ENCODE data around the gene OR10H2. TPM values are rescaled to one million over a fixed set of nuclear protein-coding genes. Genes with fewer than 3 reads are reported as not detected.
"Not testable (repeated sequence)": the region's sequence is repeated elsewhere in the genome, so short reads cannot be mapped to it uniquely, and the experiment has no call there.

Gene OR10H2
- polyA plus RNA-seq (ENCODE audit: insufficient read length): not detected
- long read RNA-seq, donor 1: 0 reads
- long read RNA-seq, donor 2: 0 reads
- long read RNA-seq, donor 3: 0 reads
- long read RNA-seq, donor 4: 0 reads
- long read RNA-seq, donor 5: 0 reads
- long read RNA-seq, donor 6: 0 reads
- long read RNA-seq, donor 7: 0 reads
- long read RNA-seq, donor 8: 0 reads

- no peak for DNase-seq
These were observed at the start of gene OR10H2 for GRCh38 chr19:15727724-15728123. Gene OR10H2 (plus strand): TSS chr19:15728024. CDS start chr19:15728044, 20 bp downstream.

DNA sequence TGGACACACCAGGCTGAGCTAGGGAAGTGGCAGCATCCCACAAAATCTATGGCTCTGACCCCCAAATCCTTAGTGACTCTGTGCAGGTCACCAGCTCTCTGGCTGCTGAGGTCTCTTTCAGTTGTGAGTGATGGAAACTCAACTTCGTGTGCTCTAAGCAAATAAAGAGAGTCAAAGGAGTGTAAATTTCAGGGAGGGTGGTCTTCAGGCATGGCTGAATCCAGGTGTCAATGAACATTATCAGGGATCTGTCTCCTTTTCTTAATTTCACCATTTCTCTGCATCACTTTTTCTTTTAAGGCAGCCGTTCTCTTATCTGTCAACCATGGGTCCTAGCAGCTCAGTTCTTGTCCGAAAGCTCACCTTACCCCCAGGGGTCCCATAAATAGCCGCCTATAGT is 48.7 kb upstream of the OR10H2 start:
- DNase-seq: no peak

- not testable (repeated sequence) for DNase-seq
These were observed 48.0 kb upstream of the OR10H2 start for GRCh38 chr19:15679865-15680264.

DNA sequence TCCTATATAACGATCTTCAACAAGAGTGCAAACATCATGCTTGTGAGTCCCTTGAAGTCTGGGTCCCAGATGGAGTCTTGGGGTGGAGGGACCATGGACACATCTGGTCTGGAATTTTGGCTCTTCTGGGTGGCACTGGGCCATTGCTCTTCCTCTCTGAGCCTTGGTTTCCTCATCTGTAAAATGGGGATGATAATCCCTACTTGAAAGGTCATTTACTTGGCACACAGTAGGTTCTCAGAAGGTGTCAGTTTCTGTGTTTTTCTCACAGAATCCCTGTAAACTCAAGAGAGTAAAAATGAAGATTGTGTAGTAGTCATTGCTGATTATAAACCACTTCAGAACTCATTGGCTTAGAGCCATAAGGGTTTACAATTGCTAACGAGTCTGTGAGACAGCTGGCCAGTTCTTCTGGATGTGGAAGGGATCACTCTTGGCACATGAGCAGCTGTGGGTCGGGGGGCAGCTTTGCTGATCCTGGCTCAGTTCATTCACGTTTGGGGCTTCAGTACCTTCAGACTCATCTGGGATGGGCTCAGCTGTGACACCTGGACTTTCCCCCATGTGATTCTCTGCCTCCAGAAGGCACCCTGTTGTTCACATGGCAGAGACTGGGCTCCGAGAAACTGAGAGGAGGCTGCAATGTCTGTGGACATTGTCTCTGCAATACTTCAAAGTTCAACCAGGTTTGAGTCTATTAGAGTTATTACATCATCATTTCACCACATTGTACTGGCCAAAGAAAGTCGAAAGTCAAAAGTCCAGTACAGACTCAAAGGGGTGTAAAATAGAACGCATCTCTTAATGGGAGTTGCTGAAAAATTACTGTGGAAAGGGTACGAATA is 47.1 kb upstream of the OR10H2 start:
- no peak for DNase-seq

DNA sequence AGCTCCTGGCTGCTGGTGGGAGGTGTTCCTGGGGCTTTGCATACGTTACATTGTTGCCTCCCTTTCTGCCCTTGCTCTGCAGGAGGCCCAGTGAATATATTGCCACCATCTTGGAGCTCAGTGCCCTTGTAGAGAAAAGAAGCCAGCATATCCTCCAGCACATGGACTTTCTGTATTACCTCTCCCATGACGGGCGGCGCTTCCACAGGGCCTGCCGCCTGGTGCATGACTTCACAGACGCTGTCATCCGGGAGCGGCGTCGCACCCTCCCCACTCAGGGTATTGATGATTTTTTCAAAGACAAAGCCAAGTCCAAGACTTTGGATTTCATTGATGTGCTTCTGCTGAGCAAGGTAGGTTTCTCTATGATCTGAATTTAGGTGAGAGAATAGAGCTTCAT is 44.4 kb upstream of the OR10H2 start:
- no peak for DNase-seq

DNA sequence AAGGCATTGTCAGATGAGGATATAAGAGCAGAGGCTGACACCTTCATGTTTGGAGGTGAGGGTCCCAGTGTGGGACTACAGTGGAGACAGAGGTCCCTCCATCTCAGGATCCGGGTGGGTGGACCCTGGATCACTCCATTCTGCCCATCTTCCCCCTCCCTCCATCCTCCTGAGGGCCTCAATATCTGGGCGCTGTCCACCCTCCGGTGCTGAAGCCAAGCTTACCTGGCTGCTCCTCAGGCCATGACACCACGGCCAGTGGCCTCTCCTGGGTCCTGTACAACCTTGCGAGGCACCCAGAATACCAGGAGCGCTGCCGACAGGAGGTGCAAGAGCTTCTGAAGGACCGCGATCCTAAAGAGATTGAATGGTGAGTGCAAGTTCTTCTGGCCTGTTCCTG is 43.0 kb upstream of the OR10H2 start:
- no peak for DNase-seq

DNA sequence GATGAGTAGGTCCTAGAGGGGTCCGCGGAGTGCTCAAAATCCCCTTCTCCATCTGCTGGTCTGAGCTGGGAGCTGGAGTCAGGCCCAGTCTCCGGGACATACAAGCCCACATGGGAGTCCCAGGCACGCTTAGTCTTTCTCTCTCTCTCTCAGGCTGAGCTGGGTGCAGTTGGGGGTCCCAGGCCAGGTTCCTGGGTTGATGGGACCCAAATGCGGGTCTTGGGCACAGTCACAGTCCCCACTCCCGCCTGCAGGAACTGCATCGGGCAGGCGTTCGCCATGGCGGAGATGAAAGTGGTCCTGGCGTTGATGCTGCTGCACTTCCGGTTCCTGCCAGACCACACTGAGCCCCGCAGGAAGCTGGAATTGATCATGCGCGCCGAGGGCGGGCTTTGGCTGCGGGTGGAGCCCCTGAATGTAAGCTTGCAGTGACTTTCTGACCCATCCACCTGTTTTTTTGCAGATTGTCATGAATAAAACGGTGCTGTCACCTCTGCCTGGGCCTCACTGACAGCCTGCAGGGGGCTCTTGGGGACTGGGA is 31.1 kb upstream of the OR10H2 start:
- no peak for DNase-seq

- no peak for DNase-seq
These were observed 25.9 kb upstream of the OR10H2 start for GRCh38 chr19:15701757-15702533.

DNA sequence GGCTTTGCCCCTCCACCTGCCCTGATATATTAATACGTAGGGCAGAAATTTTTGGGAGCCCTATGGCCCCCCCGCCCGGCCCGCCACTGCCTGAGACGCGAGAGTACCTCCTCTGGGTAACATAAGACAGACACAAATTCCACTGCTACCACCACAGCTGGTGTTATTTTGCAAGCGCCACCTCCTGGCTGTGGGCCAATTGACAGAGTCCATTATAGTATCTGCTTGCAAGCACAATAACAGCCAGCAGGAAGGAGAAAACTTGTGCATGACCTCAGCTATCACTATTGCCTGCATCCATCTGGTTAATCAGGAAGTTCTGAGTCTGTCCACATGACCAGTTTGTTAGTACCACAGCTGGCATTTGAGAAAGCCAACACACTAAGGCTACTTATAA is 25.3 kb upstream of the OR10H2 start:
- peak; percentile 25 for DNase-seq

DNA sequence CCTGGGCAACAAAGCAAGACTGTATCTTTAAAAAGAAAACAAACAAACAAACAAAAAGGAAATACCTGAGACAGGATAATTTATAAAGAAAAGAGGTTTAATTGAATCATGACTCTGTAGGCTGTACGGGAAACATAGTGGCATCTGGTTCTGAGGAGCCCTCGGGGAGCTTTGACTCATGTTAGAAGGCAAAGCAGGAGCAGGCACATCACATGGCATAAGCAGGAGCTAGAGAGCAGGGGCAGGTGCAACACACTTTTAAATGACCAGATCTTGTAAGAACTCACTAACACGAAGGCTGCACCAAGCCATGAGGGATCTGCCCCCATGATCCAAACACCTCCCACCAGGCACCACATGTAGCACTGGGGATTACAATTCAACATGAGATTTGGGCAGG is 13.2 kb upstream of the OR10H2 start:
- DNase-seq: no peak

DNA sequence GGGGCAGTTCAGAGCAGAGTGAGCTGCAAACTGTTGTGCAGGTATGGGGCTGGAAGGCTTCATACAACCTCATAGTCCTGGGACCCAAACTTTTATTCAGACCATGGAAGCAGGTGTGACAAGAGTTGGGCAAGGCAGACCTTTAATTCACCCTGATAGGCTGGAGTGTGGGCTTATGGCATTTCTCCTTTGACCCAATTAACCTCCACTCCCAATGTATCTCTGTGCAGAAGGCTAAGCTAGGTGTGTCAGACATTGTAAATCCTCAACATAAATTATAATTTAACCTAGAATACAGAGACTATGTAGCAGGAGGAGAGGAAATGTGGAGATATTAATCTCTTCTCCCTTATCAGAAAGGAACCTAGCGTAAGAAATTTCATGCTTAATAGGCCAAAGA is 12.2 kb upstream of the OR10H2 start:
- no peak for DNase-seq

DNA sequence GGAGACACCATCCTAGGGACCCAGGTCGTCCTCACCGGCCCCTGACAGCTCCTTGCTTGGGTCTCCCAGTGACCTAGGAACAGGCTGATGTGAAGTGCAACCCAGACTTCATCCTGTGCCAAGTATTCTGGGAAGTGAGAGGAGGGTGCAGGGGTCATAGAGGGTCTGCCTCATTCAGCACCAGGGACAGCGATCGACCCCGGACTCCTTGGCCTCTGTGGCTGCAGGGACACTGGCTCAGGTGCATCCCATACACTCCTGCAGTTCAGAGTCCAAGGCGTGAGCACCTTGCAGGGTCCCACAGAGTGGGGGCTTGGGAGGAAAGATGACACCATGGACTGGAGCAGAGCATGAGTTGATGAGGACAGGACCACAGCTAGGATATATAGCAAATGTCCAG is 10.0 kb upstream of the OR10H2 start:
- no peak for DNase-seq

- DNase-seq: no peak
These were observed 6.6 kb upstream of the OR10H2 start for GRCh38 chr19:15721268-15721667.

- DNase-seq: no peak
These were observed 4.9 kb upstream of the OR10H2 start for GRCh38 chr19:15722956-15723355.

DNA sequence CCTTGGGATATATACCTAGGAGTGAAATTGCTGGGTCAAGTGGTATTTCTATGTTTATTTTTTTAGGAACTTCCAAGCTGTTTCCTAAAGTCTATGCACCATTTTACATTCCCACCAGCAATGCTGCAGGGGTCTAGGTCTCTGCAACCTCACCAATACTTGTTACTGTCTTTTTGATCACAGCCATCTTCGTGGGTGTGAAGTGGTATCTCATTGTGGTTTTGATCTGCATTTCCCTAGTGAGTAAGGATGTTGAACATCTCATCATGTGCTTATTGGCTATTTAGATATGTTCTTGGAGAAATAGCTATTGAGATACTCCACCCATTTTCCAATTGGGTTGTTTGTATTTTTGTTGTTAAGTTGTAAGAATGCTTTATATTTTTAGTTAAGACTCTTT is 2.7 kb downstream of the OR10H2 start:
- DNase-seq: no peak

GRCh38 chr19:15732388-15732787 is 4.6 kb downstream of the OR10H2 start:
- no peak for DNase-seq

DNA sequence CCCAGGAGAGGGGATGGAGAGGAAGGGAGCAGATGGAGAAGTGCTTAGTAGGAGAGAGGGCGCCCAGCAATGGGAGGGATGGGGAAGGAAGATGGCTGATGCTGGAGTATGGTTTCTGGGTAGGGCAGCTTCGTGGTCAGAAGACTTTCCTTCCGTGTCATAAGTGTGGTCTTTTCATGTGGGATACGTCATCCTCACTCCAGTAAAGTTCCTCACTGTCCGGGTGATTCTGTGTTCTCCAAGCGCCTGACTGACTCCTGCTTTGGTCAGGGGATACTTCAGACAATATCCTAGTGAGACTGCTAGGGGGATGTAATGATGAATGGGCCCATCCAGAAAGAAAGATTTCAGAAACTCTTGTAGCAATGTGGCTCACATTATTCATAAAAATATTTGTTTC is 6.1 kb downstream of the OR10H2 start:
- DNase-seq: no peak

- no peak for DNase-seq
These were observed 9.9 kb downstream of the OR10H2 start, which contains the start of gene OR10H3 for GRCh38 chr19:15737722-15738121. Gene OR10H3 (plus strand): TSS chr19:15737985. CDS start chr19:15741393, 3,408 bp downstream.

DNA sequence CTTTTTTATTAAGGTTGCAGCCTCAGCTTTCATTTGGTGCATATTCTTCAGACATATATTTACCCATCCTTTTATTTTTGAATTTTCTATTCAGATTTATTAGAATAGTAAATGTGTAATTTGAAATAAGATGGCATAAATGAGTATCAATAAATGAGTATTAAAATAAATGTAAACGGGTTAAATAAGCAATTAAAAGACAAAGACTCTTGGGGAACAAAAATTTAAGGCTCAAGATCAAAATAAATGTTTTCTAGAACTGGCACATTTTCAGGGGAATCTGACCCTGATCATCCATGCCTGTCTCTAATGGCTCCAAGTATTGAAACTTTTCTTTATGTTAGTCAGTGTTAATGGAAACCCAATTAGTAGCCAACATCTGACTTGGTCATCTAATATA is 13.0 kb downstream of the OR10H2 start:
- no peak for DNase-seq

GRCh38 chr19:15748239-15748638 is 20.4 kb downstream of the OR10H2 start:
- DNase-seq: no peak

DNA sequence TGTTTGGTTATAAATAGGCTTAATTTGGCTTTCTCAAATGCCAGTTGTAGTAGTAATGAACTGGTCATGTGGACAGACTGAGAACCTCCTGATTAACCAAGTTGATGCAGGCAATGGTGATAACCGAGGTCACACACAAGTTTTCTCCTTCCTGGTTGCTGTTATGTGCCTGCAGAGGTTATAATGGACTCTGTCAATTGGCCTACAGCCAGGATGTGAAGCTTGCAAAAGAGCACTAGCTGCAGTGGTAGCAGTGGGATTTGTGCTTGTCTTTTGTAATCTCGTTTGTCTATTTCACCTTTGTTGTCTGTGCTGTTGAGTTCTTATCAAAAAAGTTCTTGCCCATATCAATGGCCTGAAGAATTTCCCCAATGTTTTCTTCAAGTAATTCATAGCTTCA is 30.6 kb downstream of the OR10H2 start:
- DNase-seq: no peak

DNA sequence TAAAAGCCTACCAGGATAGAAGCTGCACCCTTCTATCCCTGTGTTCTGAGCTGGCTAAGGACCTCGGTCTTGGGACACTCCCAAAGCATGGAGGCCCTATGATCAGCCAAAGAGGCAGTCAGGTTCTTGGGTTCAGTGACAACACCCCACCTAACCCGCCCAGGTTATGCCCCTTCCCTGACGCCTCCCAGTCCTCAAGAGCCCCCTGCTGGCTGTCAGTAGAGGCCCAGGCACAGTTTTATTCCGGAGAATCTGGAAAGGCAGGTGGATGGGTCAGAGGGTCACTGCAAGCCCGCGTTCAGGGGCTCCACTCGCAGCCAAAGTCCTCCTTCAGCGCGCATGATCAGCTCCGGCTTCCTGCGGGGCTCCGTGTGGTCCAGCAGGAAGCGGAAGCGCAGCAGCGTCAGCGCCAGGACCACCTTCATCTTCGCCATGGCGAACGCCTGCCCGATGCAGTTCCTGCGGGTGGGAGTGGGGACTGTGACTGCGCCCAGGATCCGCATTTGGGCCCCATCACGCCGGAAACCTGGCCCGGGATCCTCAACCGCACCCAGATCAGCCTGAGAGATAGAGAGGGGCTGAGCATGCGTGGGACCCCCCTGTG is 32.2 kb downstream of the OR10H2 start:
- no peak for DNase-seq
